ENCODE measurements around the gene MTTP. TPM values are rescaled to one million over a fixed set of nuclear protein-coding genes. Genes with fewer than 3 reads are reported as not detected.
A peak's percentile ranks its signal among the peaks of the same experiment; 100 is the strongest.

The MTTP gene
- total and polyA plus RNA-seq, 8 donors, result 0.05 to 39.1 (median 0.51) TPM; not detected in 4

- DNase-seq, result no peak
- Histone ChIP-seq H3K9me3 (no peaks in the 10 kb centered on the region), H3K4me3 (no peak overlapping the region), H3K27me3 (no peaks in the 10 kb centered on the region), H3K4me1 (no peaks in the 10 kb centered on the region), H3K36me3 (no peaks in the 10 kb centered on the region), H3K27ac (no peak overlapping the region)
- 84 to 92% (median 86%) methylated on average over 8 to 9 of the region's 9 CpGs for WGBS, 5 donors
- intact Hi-C loops (cut with DNase I; ENCODE audit: low total_unique reads), result no loop called here
- TF ChIP-seq POLR2A (IDR thresholded peaks at IDR 0.05) (no peak), POLR2AphosphoS5 (IDR thresholded peaks at IDR 0.05) (no peak), EP300 (IDR thresholded peaks at IDR 0.05) (no peak), CTCF (IDR thresholded peaks at IDR 0.05) (no peak)
Measured at GRCh38 chr4:99653916-99654315, 79.3 kb downstream of the MTTP start.

- WGBS, 5 donors, result 74 to 91% (median 86%) methylated on average over 14 to 15 of the region's 15 CpGs
- intact Hi-C loops (cut with DNase I; ENCODE audit: low total_unique reads), result no loop called here
- Histone ChIP-seq H3K4me3 (no peak overlapping the region), H3K9me3 (no peaks in the 10 kb centered on the region), H3K27ac (no peak overlapping the region), H3K36me3 (no peaks in the 10 kb centered on the region), H3K4me1 (no peaks in the 10 kb centered on the region), H3K27me3 (no peaks in the 10 kb centered on the region)
- TF ChIP-seq EP300 (IDR thresholded peaks at IDR 0.05) (no peak), POLR2A (IDR thresholded peaks at IDR 0.05) (no peak), POLR2AphosphoS5 (IDR thresholded peaks at IDR 0.05) (no peak), CTCF (IDR thresholded peaks at IDR 0.05) (no peak)
- DNase-seq, result no peak
Measured at GRCh38 chr4:99654361-99654761, 79.7 kb downstream of the MTTP start.

- Histone ChIP-seq H3K4me1 (no peaks in the 10 kb centered on the region), H3K27me3 (no peaks in the 10 kb centered on the region), H3K36me3 (no peaks in the 10 kb centered on the region), H3K27ac (peak overlapping the region in 2 of 5 donors; percentile 20 to 34), H3K4me3 (no peak overlapping the region), H3K9me3 (no peaks in the 10 kb centered on the region)
- intact Hi-C loops (cut with DNase I; ENCODE audit: low total_unique reads), result no loop called here
- DNase-seq, result peak in 1 of 2 donors; percentile 56
- WGBS, 5 donors, result 41 to 61% (median 51%) methylated on average over 9 of the region's 9 CpGs
- TF ChIP-seq POLR2AphosphoS5 (IDR thresholded peaks at IDR 0.05) (no peak), EP300 (IDR thresholded peaks at IDR 0.05) (no peak), POLR2A (IDR thresholded peaks at IDR 0.05) (no peak), CTCF (IDR thresholded peaks at IDR 0.05) (no peak)
Measured at GRCh38 chr4:99655308-99656081, 80.9 kb downstream of the MTTP start.

- DNase-seq, result no peak
- Histone ChIP-seq H3K36me3 (no peaks in the 10 kb centered on the region), H3K27ac (no peak within 1 kb of the TSS), H3K27me3 (no peaks in the 10 kb centered on the region), H3K4me1 (no peaks in the 10 kb centered on the region), H3K9me3 (no peaks in the 10 kb centered on the region), H3K4me3 (no peak within 1 kb of the TSS)
- intact Hi-C loops (cut with DNase I; ENCODE audit: low total_unique reads), result no loop called here
- WGBS, 5 donors, result 73 to 87% (median 83%) methylated on average over 1 of the region's 1 CpG
- TF ChIP-seq CTCF (IDR thresholded peaks at IDR 0.05), result no peak
- TF ChIP-seq POLR2AphosphoS5 (IDR thresholded peaks at IDR 0.05), result peak in 1 of 3 donors; percentile 9
Measured at GRCh38 chr4:99657798-99658197, 83.2 kb downstream of the MTTP start, which contains the start of gene C4orf54. Gene C4orf54, minus strand, starts transcription at chr4:99657828. Its CDS starts 3,180 bp downstream, at chr4:99654648.

Measured in stomach (tissue), 9 donors.